MG63 (cell line): ENCODE measurements around the gene FAM241B. TPM values are rescaled to one million over a fixed set of nuclear protein-coding genes. Genes with fewer than 3 reads are reported as not detected.

Experiments used
- DNase-seq: peaks from one replicate; pipeline ENCODE4 v3.0.0-alpha.2; 2020
- H3K27me3 ChIP-seq: fragments of 250-450 bp; sonication (Bioruptor Pico); 2 replicates; pipeline ENCODE4 v1.5.1; 2020; ENCODE audit warnings: mild to moderate bottlenecking, moderate library complexity
- H3K36me3 ChIP-seq: fragments of 250-450 bp; sonication (Bioruptor Pico); 2 replicates; pipeline ENCODE4 v1.5.1; 2020; ENCODE audit warnings: mild to moderate bottlenecking, moderate library complexity
- H3K4me3 ChIP-seq: fragments of 250-450 bp; sonication (Bioruptor Pico); 2 replicates; pipeline ENCODE4 v1.5.1; 2020; ENCODE audit warnings: mild to moderate bottlenecking, moderate library complexity
- H3K9me3 ChIP-seq: fragments of 250-450 bp; sonication (Bioruptor Pico); 2 replicates; pipeline ENCODE4 v1.5.1; 2020; ENCODE audit warnings: mild to moderate bottlenecking, moderate library complexity
- total RNA-seq: library from RNA; depleted of rRNA; stranded (reverse); fragments of >200 nt; shearing (Covaris generic); gene quantifications from 2 replicates; pipeline ENCODE4 v1.2.3, GENCODE V29; 2014; ENCODE audit warnings: low replicate concordance; rRNA removed

Gene FAM241B
- total RNA-seq, 1 experiment from 2014 or later = 4.3 TPM

- Histone ChIP-seq H3K36me3 (no peaks in the 10 kb centered on the region), H3K4me3 (no peak overlapping the region), H3K9me3 (no peaks in the 10 kb centered on the region), H3K27me3 (peaks cover 51% of the 10 kb centered on the region)
- no peak for DNase-seq
Observed at GRCh38 chr10:69674786-69675185, 44.7 kb downstream of the FAM241B start.

GRCh38 chr10:69676301-69676700, 46.3 kb downstream of the FAM241B start:
- Histone ChIP-seq H3K36me3 (no peaks in the 10 kb centered on the region), H3K9me3 (no peaks in the 10 kb centered on the region), H3K27me3 (peaks cover 55% of the 10 kb centered on the region), H3K4me3 (no peak overlapping the region)
- no peak for DNase-seq

- Histone ChIP-seq H3K4me3 (no peak overlapping the region), H3K9me3 (no peaks in the 10 kb centered on the region), H3K36me3 (no peaks in the 10 kb centered on the region), H3K27me3 (peaks cover 47% of the 10 kb centered on the region)
- no peak for DNase-seq
Observed at GRCh38 chr10:69677985-69678654, 48.1 kb downstream of the FAM241B start.

GRCh38 chr10:69679736-69680135, 49.7 kb downstream of the FAM241B start:
- Histone ChIP-seq H3K9me3 (no peaks in the 10 kb centered on the region), H3K27me3 (peaks cover 47% of the 10 kb centered on the region), H3K4me3 (no peak overlapping the region), H3K36me3 (no peaks in the 10 kb centered on the region)
- DNase-seq = no peak

- peaks cover 47% of the 10 kb centered on the region for H3K27me3 ChIP-seq
- H3K9me3 ChIP-seq = no peaks in the 10 kb centered on the region
- no peak overlapping the region for H3K4me3 ChIP-seq
- no peak for DNase-seq
- H3K36me3 ChIP-seq = no peaks in the 10 kb centered on the region
Observed at GRCh38 chr10:69680610-69681009, 50.6 kb downstream of the FAM241B start.

GRCh38 chr10:69681436-69681835, 51.4 kb downstream of the FAM241B start:
- Histone ChIP-seq H3K9me3 (no peaks in the 10 kb centered on the region), H3K4me3 (no peak overlapping the region), H3K27me3 (peaks cover 40% of the 10 kb centered on the region), H3K36me3 (no peaks in the 10 kb centered on the region)
- DNase-seq = no peak

GRCh38 chr10:69682955-69683474, 53.0 kb downstream of the FAM241B start:
- H3K27me3 ChIP-seq = peaks cover 25% of the 10 kb centered on the region
- H3K9me3 ChIP-seq = no peaks in the 10 kb centered on the region

More at GRCh38 chr10:69682955-69683474, 53.0 kb downstream of the FAM241B start:
- no peak overlapping the region for H3K4me3 ChIP-seq
- DNase-seq = no peak
- H3K36me3 ChIP-seq = no peaks in the 10 kb centered on the region

Other genes starting within 250 kb of the FAM241B start
- gene TACR2, start 213.3 kb upstream of the FAM241B start, total RNA-seq = not detected in 2 replicates
- 7.5 TPM in 2 replicates for gene TSPAN15, start 178.8 kb upstream of the FAM241B start, total RNA-seq
- gene NEUROG3, start 56.8 kb upstream of the FAM241B start, total RNA-seq = not detected in 2 replicates
- 8.6 and 9.1 TPM in 2 replicates for gene COL13A1, start 171.7 kb downstream of the FAM241B start, total RNA-seq